Neural cell (in vitro differentiated cells): Measurements from ENCODE around the gene HOMER2. TPM values are rescaled to one million over a fixed set of nuclear protein-coding genes. Genes with fewer than 3 reads are reported as not detected.

Experiments
- polyA plus RNA-seq: library from polyadenylated mRNA; depleted of rRNA; stranded (reverse); fragments of >200 nt; gene quantifications from 2 replicates; pipeline ENCODE4 v1.2.3, GENCODE V29; 2014

Gene HOMER2
- polyA plus RNA-seq, 1 donor from 2014 or later, result 21.7 TPM

Other genes starting within 250 kb of the HOMER2 start
- gene AP3B2, start 242.8 kb downstream of the HOMER2 start, polyA plus RNA-seq, result 64.2 and 81.9 TPM in 2 replicates
- not detected in 2 replicates for gene FSD2, start 146.7 kb downstream of the HOMER2 start, polyA plus RNA-seq
- gene WHAMM, start 143.1 kb downstream of the HOMER2 start, polyA plus RNA-seq, result 1.5 and 2.8 TPM in 2 replicates
- gene RAMAC, start 33.5 kb upstream of the HOMER2 start, polyA plus RNA-seq, result 116 and 119 TPM in 2 replicates
- 17.2 and 23.4 TPM in 2 replicates for gene C15orf40, start 58.9 kb upstream of the HOMER2 start, polyA plus RNA-seq
- gene BTBD1, start 114.5 kb upstream of the HOMER2 start, polyA plus RNA-seq, result 153 and 156 TPM in 2 replicates
- gene TM6SF1, start 154.9 kb upstream of the HOMER2 start, polyA plus RNA-seq, result 0.16 TPM in 1 of 2 replicates, not detected in the other